ENCODE measurements around the gene SNRNP25.

Gene SNRNP25

DNA sequence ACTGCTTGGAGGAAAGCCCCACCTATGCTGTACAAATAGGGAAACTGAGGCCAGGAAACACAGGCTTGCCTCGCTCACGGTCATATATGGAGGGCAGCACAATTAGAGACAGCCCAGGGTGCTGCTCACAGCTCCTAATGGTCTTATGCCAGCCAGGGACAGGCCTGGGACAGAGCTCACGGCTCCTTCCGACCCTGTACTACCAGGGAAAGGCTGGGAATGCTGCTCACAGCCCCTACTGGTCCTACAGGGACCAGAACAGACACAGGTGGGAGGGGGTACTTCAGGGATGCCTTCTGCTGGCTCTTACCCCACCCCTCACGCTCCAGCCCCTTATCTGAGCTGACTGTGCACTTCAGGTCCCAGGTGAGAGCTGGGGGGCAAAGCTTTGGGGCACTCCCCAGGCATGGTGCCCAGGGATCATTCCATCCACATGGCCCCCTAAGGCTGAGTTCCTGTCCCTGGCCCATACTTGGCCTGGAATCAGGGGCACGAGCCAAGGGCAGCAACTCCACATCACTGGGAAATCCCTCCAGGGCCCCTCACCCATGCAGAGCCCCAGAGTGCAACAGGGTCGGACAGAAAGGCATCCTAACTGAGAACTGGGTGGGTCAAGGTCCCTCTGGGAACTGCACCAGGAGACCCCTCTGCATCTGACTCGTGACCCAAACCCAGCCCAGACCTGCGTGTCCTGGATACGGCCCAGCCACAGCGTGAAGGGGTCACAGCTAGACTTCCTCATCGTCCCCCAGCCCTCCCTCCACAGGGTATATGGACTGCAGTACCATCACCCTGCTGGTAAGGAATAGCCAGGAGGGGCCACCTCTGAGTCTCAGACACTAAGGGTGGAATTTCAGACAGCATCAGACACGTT, 12.9 kb downstream of the SNRNP25 start:
- Histone ChIP-seq H3K4me3 (ENCODE audit: low read depth, low read length) (no peak overlapping the region), H3K27me3 (replicated peaks) (no peaks in the 10 kb centered on the region), H3K36me3 (replicated peaks) (peaks cover 28% of the 10 kb centered on the region), H3K27ac (no peak overlapping the region)
- TF ChIP-seq, protein P1, sequence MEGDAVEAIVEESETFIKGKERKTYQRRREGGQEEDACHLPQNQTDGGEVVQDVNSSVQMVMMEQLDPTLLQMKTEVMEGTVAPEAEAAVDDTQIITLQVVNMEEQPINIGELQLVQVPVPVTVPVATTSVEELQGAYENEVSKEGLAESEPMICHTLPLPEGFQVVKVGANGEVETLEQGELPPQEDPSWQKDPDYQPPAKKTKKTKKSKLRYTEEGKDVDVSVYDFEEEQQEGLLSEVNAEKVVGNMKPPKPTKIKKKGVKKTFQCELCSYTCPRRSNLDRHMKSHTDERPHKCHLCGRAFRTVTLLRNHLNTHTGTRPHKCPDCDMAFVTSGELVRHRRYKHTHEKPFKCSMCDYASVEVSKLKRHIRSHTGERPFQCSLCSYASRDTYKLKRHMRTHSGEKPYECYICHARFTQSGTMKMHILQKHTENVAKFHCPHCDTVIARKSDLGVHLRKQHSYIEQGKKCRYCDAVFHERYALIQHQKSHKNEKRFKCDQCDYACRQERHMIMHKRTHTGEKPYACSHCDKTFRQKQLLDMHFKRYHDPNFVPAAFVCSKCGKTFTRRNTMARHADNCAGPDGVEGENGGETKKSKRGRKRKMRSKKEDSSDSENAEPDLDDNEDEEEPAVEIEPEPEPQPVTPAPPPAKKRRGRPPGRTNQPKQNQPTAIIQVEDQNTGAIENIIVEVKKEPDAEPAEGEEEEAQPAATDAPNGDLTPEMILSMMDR (IDR thresholded peaks at IDR 0.05; ENCODE audit: low read depth, low read length, missing control alignments) = no peak
- in situ Hi-C loops (cut with HindIII; ENCODE audit: low pct_ligation_motif_present, low sequenced_read_pairs) = no loop called here
- no peak for DNase-seq

DNA sequence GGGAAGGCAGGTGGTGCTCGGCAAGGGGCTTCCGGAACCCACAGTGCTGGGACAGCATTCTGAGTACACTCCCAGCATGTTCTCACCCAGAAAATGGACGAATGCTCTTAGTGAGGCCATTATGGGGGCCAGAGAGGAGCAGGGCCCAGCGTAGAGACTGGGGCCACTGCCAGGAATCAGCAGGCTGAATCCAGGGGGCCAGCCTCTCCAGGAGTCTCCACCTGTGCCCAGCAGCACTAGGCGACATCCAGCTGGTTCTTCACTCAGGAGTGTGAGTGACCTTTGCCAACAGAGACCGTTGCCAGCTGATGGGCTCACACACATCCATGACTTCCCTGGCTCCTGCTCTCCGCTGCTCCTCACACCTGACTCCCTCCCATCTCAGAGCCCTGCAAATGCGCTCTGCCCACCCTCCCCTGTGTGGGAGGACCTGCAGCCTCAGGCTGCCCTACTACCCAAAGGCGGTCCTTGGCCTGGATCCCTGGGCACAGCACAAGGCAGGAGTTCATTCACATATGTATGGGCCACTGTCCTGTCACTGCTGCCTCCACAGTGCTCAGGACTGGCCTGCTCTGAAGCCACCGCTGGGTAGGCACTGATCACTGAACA, 13.7 kb downstream of the SNRNP25 start:
- Histone ChIP-seq H3K36me3 (replicated peaks) (peaks cover 20% of the 10 kb centered on the region), H3K27ac (no peak overlapping the region), H3K27me3 (replicated peaks) (no peaks in the 10 kb centered on the region), H3K4me3 (ENCODE audit: low read depth, low read length) (no peak overlapping the region)
- no peak for DNase-seq
- TF ChIP-seq, protein P1 (IDR thresholded peaks at IDR 0.05; ENCODE audit: low read depth, low read length, missing control alignments) = no peak
- in situ Hi-C loops (cut with HindIII; ENCODE audit: low pct_ligation_motif_present, low sequenced_read_pairs) = no loop called here

DNA sequence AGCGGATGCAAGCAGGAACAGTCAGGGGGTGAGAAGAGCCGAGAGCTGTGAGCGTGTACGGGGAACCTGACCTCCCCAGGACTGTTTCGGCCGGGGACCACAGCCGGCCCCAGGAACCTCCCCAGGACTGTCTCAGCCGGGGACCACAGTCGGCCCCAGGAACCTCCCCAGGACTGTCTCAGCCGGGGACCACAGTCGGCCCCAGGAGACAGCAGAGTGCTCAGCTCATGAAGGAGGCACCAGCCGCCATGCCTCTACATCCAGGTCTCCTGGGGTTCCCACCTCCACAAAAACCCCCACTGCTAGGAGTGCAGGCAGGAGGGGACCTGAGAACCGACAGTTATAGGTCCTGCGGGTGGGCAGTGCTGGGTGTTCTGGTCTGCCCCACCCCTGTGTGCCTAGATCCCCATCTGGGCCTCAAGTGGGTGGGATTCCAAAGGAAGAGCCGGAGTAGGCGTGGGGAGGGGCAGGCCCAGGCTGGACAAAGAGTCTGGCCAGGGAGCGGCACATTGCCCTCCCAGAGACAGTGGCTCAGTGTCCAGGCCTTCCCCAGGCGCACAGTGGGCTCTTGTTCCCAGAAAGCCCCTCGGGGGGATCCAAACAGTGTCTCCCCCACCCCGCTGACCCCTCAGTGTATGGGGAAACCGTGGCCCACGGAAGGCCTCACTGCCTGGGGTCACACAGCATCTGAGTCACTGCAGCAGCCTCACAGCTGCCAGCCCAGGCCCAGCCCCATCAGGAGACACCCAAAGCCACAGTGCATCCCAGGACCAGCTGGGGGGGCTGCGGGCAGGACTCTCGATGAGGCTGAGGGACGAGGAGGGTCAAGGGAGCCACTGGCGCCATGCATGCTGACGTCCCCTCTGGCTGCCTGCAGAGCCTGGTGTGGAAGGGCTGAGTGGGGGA, 14.5 kb downstream of the SNRNP25 start:
- DNase-seq = no peak
- in situ Hi-C loops (cut with HindIII; ENCODE audit: low pct_ligation_motif_present, low sequenced_read_pairs) = no loop called here
- Histone ChIP-seq H3K4me3 (ENCODE audit: low read depth, low read length) (no peak overlapping the region), H3K27ac (no peak overlapping the region), H3K36me3 (replicated peaks) (peaks cover 12% of the 10 kb centered on the region), H3K27me3 (replicated peaks) (no peaks in the 10 kb centered on the region)
- TF ChIP-seq, protein P1 (IDR thresholded peaks at IDR 0.05; ENCODE audit: low read depth, low read length, missing control alignments) = no peak

DNA sequence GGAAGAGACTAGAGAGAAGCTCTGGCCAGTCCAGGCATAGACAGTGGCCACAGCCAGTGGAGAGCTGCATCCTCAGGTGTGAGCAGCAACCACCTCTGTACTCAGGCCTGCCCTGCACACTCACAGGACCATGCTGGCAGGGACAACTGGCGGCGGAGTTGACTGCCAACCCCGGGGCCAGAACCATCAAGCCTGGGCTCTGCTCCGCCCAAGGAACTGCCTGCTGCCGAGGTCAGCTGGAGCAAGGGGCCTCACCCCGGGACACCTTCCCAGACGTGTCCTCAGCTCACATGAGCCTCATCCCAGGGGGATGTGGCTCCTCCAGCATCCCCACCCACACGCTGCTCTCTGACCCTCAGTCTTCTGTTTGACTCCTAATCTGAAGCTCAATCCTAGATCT, 15.6 kb downstream of the SNRNP25 start:
- TF ChIP-seq, protein P1 (IDR thresholded peaks at IDR 0.05; ENCODE audit: low read depth, low read length, missing control alignments) = no peak
- Histone ChIP-seq H3K27me3 (replicated peaks) (no peaks in the 10 kb centered on the region), H3K27ac (no peak overlapping the region), H3K4me3 (ENCODE audit: low read depth, low read length) (no peak overlapping the region), H3K36me3 (replicated peaks) (peaks cover 3% of the 10 kb centered on the region)
- no peak for DNase-seq
- in situ Hi-C loops (cut with HindIII; ENCODE audit: low pct_ligation_motif_present, low sequenced_read_pairs) = no loop called here

DNA sequence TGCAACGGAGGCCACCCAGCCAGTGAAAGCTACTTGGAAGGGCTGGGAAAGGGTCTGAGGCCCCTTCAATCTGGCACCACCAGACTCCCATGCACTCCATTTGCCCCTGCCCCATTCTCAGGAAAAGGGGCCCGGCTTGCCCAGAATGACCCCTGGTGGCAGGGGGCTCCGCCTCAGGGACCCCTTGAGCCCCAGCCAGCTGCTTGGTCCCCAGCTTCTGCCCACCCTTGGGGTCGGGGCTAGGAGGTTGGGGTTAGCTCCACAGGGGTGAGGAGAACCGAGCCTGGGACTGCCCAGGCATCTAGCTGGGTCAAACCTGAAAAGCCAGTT, 17.5 kb downstream of the SNRNP25 start:
- Histone ChIP-seq H3K27ac (no peak overlapping the region), H3K27me3 (replicated peaks) (no peaks in the 10 kb centered on the region), H3K36me3 (replicated peaks) (no peaks in the 10 kb centered on the region), H3K4me3 (ENCODE audit: low read depth, low read length) (peak overlapping the region; percentile 75)
- TF ChIP-seq, protein P1 (IDR thresholded peaks at IDR 0.05; ENCODE audit: low read depth, low read length, missing control alignments) = no peak
- no peak for DNase-seq
- in situ Hi-C loops (cut with HindIII; ENCODE audit: low pct_ligation_motif_present, low sequenced_read_pairs) = no loop called here
